ENCODE data around the gene EEPD1. TPM values are rescaled to one million over a fixed set of nuclear protein-coding genes. Genes with fewer than 3 reads are reported as not detected.
"Not testable (repeated sequence)": the region's sequence is repeated elsewhere in the genome, so short reads cannot be mapped to it uniquely, and the experiment has no call there.

EEPD1 gene
- total RNA-seq, 4 donors from 2014 or later = 19.0 to 34.2 (median 20.8) TPM

- 87 to 90% methylated on average over 4 of the region's 4 CpGs for WGBS, 2 donors
- H3K4me3 ChIP-seq (ENCODE audit: low read depth, poor library complexity, severe bottlenecking) = no peak overlapping the region
- intact Hi-C loops (cut with DNase I; ENCODE audit: low total_unique reads) = no loop called here
- DNase-seq (ENCODE audit: low spot score in 2 of 2) = no peak
- TF ChIP-seq CTCF (IDR thresholded peaks at IDR 0.05) = no peak
- no peak for TF ChIP-seq POLR2A (IDR thresholded peaks at IDR 0.05)
Observed at GRCh38 chr7:36245684-36246299, 92.7 kb downstream of the EEPD1 start.

DNA sequence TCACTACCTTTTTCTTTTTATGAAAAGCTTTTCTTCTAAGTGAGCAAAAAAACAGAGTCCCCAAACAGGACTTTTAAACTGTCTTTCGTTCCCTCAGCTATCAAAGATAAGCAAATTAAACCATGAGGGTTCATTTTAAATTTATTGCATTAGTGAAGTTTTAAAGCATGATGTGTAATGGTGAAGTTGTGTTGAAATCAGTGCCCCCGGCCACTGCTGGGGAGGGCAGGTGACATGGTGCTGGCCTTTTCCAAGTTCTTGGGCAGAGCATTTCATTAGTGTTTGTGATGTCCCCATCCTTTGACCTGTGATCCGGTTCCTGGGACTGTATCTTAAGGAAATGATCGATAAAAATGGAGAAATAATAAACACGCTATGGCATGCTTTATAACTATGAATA, 96.0 kb downstream of the EEPD1 start:
- H3K4me3 ChIP-seq (ENCODE audit: low read depth, poor library complexity, severe bottlenecking) = no peak overlapping the region
- intact Hi-C loops (cut with DNase I; ENCODE audit: low total_unique reads) = no loop called here
- TF ChIP-seq POLR2A (IDR thresholded peaks at IDR 0.05) (no peak), CTCF (IDR thresholded peaks at IDR 0.05) (no peak)
- DNase-seq (ENCODE audit: low spot score in 2 of 2) = no peak
- 75 to 79% methylated on average over 5 of the region's 5 CpGs for WGBS, 2 donors

GRCh38 chr7:36253699-36254098, 100.6 kb downstream of the EEPD1 start:
- DNase-seq (ENCODE audit: low spot score in 2 of 2) = no peak
- TF ChIP-seq CTCF (IDR thresholded peaks at IDR 0.05) (no peak), POLR2A (IDR thresholded peaks at IDR 0.05) (no peak)
- intact Hi-C loops (cut with DNase I; ENCODE audit: low total_unique reads) = no loop called here
- H3K4me3 ChIP-seq (ENCODE audit: low read depth, poor library complexity, severe bottlenecking) = no peak overlapping the region
- WGBS, 2 donors = 100% methylated on average over 1 of the region's 1 CpG

GRCh38 chr7:36258510-36259259, 105.6 kb downstream of the EEPD1 start:
- WGBS, 2 donors = 62 to 67% methylated on average over 15 to 18 of the region's 18 CpGs
- peak in 1 of 2 donors; percentile 14 for DNase-seq (ENCODE audit: low spot score in 2 of 2)
- H3K4me3 ChIP-seq (ENCODE audit: low read depth, poor library complexity, severe bottlenecking); intact Hi-C loops (cut with DNase I; ENCODE audit: low total_unique reads): not testable (repeated sequence)

DNA sequence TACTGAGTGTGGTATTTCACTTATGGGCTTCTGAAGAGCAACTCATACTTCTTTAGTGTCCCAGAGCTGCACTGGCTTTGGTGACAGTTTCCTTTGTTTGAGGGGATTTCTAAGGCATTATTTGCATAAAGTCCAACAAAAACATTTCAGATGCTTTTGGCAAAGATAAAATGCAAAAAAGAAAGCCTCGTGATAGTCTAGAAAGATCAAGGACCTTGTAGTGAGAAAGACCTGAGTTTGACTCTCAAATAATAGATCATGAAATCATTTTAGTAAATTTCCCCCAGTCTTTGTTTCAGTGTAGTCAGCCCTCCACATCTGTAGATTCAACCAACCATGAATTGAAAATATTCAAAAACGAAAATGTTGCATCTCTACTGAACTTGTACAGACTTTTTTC, 107.4 kb downstream of the EEPD1 start:
- 66 to 68% methylated on average over 2 of the region's 2 CpGs for WGBS, 2 donors
- H3K4me3 ChIP-seq (ENCODE audit: low read depth, poor library complexity, severe bottlenecking) = no peak overlapping the region
- no peak for DNase-seq (ENCODE audit: low spot score in 2 of 2)
- TF ChIP-seq POLR2A (IDR thresholded peaks at IDR 0.05) (no peak), CTCF (IDR thresholded peaks at IDR 0.05) (no peak)
- intact Hi-C loops (cut with DNase I; ENCODE audit: low total_unique reads) = no loop called here

GRCh38 chr7:36261019-36261754, 108.1 kb downstream of the EEPD1 start:
- peak in 1 of 2 donors; percentile 7 for DNase-seq (ENCODE audit: low spot score in 2 of 2)
- no peak overlapping the region for H3K4me3 ChIP-seq (ENCODE audit: low read depth, poor library complexity, severe bottlenecking)
- TF ChIP-seq POLR2A (IDR thresholded peaks at IDR 0.05) (no peak), CTCF (IDR thresholded peaks at IDR 0.05) (no peak)
- 51 to 63% methylated on average over 2 of the region's 2 CpGs for WGBS, 2 donors
- intact Hi-C loops (cut with DNase I; ENCODE audit: low total_unique reads) = no loop called here
